Activated CD4-positive, alpha-beta T cell treated with anti-CD3 and anti-CD28 coated beads, Interleukin-2, amount 10 ng/mL, durations not matched to agents 24 days and 14 days (primary cell): ENCODE results near the gene SERTAD3. TPM values are rescaled to one million over a fixed set of nuclear protein-coding genes. Genes with fewer than 3 reads are reported as not detected.
"Not testable (repeated sequence)": the region's sequence is repeated elsewhere in the genome, so short reads cannot be mapped to it uniquely, and the experiment has no call there.

Experiments used
- DNase-seq: peaks from one replicate; pipeline ENCODE4 v3.0.0; 2022
- H3K27ac Mint-ChIP-seq: one replicate; pipeline ENCODE4 v1.8.0; 2022; ENCODE audit warnings: mild to moderate bottlenecking, mixed read lengths
- H3K27me3 Mint-ChIP-seq: one replicate; pipeline ENCODE4 v1.8.0; 2022; ENCODE audit warnings: mixed read lengths
- H3K36me3 Mint-ChIP-seq: one replicate; pipeline ENCODE4 v1.8.0; 2022; ENCODE audit warnings: low read depth, mild to moderate bottlenecking, mixed read lengths
- H3K4me1 Mint-ChIP-seq: one replicate; pipeline ENCODE4 v1.8.0; 2021; ENCODE audit warnings: mixed read lengths
- H3K4me3 Mint-ChIP-seq: one replicate; pipeline ENCODE4 v1.8.0; 2022; ENCODE audit warnings: mild to moderate bottlenecking, moderate library complexity, mixed read lengths
- H3K9me3 Mint-ChIP-seq: one replicate; pipeline ENCODE4 v1.8.0; 2021; ENCODE audit warnings: mixed read lengths
- intact Hi-C: fragments of 100-400 bp; cut with micrococcal nuclease; formaldehyde crosslinking; loops from one replicate; pipeline ENCODE4 v1.15.1; 2023
- total RNA-seq: library from RNA; stranded (reverse); gene quantifications from 2 replicates; pipeline ENCODE4 v1.2.3, GENCODE V29; 2022

The SERTAD3 gene
- total RNA-seq, result 10.8 and 12.5 TPM in 2 replicates

GRCh38 chr19:40444000-40444824 lies at the start of gene SERTAD3:
TSS of gene SERTAD3 (minus strand) at chr19:40444335. CDS start at chr19:40442080, 2,255 bp downstream.
- H3K9me3 Mint-ChIP-seq, result no peaks in the 10 kb centered on the region
- peaks cover 14% of the 10 kb centered on the region for H3K4me1 Mint-ChIP-seq
- H3K27me3 Mint-ChIP-seq, result no peaks in the 10 kb centered on the region
- peak within 1 kb of the TSS; percentile 98 for H3K4me3 Mint-ChIP-seq
- H3K36me3 Mint-ChIP-seq, result peaks cover 12% of the 10 kb centered on the region
- peak within 1 kb of the TSS; percentile 96 for H3K27ac Mint-ChIP-seq
- peak; percentile 99 for DNase-seq
- intact Hi-C loops, result loop anchor here (1.0 to 5.0 kb wide), 10 partner anchors 11 to 472 kb away; partner anchors contain the start of genes ACTMAP, AKT2, BLVRB and C19orf47

DNA sequence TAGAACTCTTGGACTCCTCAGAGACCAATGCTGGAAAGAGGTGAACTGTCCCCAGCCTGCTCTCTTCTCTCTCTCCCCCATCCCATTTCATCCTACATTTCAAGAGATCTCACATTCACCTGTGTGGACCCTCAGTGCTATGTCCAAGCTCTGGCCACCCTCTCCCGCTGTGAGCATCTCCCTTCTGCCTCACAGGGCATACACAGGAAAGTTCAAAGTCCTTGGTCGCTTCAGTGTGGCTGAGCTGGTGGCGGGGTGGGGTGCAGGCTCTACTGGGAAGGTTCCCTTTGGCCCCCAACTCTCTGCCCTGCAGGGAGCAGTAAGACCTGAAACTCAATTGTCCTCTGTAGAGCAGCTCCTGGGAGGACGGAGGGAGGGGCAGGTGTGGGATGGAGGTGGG lies 49.6 kb upstream of the SERTAD3 start:
- intact Hi-C loops, result no loop called here
- Mint-ChIP-seq H3K27ac (no peak overlapping the region), H3K4me3 (no peak overlapping the region), H3K9me3 (no peaks in the 10 kb centered on the region), H3K36me3 (no peaks in the 10 kb centered on the region), H3K27me3 (peaks cover 9% of the 10 kb centered on the region), H3K4me1 (no peaks in the 10 kb centered on the region)
- no peak for DNase-seq

DNA sequence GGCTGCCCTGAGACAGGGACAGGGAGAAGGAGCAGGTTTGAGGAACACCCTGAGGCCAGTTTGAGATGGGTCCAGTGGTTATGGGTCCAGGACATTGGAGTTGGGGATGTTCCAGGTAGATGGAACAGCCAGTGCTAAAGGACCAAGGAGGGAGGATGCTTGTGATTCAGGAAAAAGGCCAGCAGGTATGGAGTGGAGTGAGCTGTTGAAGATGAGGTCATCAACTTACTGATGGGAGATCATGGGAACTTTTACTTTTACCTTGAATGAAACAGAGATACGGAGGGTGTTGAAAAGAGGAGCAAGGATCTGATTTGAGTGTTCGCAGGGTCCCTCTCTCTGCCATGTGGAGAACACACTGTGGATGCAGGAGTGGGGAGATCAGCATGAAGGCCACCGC lies 48.1 kb upstream of the SERTAD3 start:
- DNase-seq, result no peak
- Mint-ChIP-seq H3K4me3 (no peak overlapping the region), H3K36me3 (no peaks in the 10 kb centered on the region), H3K27me3 (peaks cover 9% of the 10 kb centered on the region), H3K9me3 (no peaks in the 10 kb centered on the region), H3K4me1 (peaks cover 3% of the 10 kb centered on the region), H3K27ac (no peak overlapping the region)
- intact Hi-C loops, result no loop called here

DNA sequence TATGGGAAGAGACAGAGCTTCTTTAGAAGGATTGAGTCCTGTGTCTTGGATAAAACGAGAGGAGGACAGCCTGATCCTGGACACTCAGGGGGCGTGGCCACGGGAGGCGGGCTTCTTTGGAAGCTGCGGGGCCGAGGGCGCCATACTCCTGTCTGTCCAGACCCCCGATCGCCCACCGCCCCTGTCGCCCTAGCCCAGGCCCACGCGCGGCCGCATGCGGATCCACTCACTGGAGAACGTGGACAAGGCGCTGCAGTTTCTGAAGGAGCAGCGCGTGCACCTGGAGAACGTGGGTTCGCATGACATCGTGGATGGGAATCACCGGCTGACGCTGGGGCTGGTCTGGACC lies 45.7 kb upstream of the SERTAD3 start:
- intact Hi-C loops, result no loop called here
- peaks cover 9% of the 10 kb centered on the region for H3K27me3 Mint-ChIP-seq
- no peak overlapping the region for H3K4me3 Mint-ChIP-seq
- H3K4me1 Mint-ChIP-seq, result peaks cover 3% of the 10 kb centered on the region
- H3K9me3 Mint-ChIP-seq, result no peaks in the 10 kb centered on the region
- no peak overlapping the region for H3K27ac Mint-ChIP-seq
- no peak for DNase-seq
- H3K36me3 Mint-ChIP-seq, result no peaks in the 10 kb centered on the region

DNA sequence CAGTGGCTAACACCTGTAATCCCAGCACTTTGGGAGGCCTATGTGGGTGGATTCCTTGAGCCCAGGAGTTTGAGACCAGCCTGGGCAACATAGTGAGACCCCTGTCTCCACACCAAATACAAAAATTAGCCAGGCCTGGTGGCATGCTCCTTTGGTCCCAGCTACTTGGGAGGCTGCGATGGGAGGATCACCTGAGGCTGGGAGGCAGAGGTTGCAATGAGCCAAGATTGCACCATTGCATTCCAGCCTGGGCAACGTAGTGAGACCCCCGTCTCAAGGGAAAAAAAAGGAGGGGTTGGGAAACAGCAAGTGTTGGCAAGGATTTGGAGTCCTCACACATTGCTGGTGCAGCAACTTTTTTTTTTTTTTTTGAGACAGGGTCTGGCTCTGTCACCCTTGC lies 41.9 kb upstream of the SERTAD3 start:
- Mint-ChIP-seq H3K9me3 (no peaks in the 10 kb centered on the region), H3K4me1 (peaks cover 3% of the 10 kb centered on the region)

DNA sequence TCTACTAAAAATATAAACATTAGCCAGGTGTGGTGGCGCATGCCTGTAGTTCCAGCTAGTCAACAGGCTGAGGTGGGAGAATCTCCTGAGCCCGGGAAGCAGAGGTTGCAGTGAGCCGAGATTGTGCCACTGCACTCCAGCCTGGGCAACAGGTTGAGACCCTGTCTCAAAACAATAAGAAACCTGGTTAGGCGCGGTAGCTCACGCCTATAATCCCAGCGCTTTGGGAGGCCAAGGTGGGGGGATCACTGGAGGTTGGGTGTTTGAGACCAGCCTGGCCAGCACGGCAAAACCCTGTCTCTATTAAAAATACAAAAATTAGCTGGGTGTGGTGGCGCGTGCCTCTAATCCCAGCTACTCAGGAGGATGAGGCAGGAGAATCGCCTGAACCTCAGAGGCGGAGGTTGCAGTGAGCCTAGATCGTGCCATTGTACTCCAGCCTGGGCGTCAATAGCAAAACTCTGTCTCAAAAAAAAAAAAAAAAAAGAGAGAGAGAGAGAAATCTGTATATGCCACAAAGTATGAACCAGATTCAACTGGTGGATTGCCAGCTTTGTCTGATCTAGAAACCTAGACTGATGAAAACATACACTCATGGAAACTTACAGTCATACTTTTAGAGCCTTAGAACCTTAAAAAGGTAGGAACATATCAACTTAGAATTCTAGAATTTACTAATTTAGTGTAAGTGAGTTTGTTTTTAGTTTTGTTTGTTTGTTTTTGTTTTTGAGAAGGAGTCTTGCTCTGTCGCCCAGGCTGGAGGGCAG lies 31.9 kb upstream of the SERTAD3 start:
- DNase-seq, H3K27ac Mint-ChIP-seq, intact Hi-C loops, H3K4me3 Mint-ChIP-seq, H3K36me3 Mint-ChIP-seq, H3K4me1 Mint-ChIP-seq, H3K27me3 Mint-ChIP-seq, H3K9me3 Mint-ChIP-seq: not testable (repeated sequence)

More for the DNA sequence above, 41.9 kb upstream of the SERTAD3 start:
- intact Hi-C loops, result no loop called here
- Mint-ChIP-seq H3K36me3 (no peaks in the 10 kb centered on the region), H3K27me3 (peaks cover 2% of the 10 kb centered on the region), H3K27ac (no peak overlapping the region), H3K4me3 (no peak overlapping the region)
- no peak for DNase-seq

DNA sequence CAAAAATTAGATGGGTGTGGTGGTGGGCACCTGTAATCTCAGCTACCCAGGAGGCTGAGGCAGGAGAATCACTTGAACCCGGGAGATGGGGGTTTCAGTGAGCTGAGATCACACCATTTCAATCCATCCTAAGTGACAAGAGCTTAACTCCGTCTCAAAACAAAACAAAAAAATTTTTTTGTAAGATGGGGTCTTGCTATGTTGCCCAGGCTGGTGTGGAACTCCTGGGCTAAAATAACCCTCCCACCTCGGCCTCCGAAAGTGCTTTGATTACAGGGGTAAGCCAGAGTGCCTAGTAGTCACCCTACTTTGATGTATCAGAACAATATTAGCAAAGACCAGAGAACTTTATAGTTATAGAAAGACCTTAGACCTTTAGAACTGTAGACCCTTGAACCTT lies 30.6 kb upstream of the SERTAD3 start:
- H3K4me3 Mint-ChIP-seq, result no peak overlapping the region
- intact Hi-C loops, result no loop called here
- no peaks in the 10 kb centered on the region for H3K9me3 Mint-ChIP-seq
- no peaks in the 10 kb centered on the region for H3K27me3 Mint-ChIP-seq
- DNase-seq, result no peak
- H3K36me3 Mint-ChIP-seq, result no peaks in the 10 kb centered on the region
- H3K4me1 Mint-ChIP-seq, result no peaks in the 10 kb centered on the region
- no peak overlapping the region for H3K27ac Mint-ChIP-seq

- Mint-ChIP-seq H3K27me3 (peaks cover 16% of the 10 kb centered on the region), H3K9me3 (no peaks in the 10 kb centered on the region), H3K36me3 (no peaks in the 10 kb centered on the region), H3K27ac (no peak overlapping the region), H3K4me3 (no peak overlapping the region), H3K4me1 (no peaks in the 10 kb centered on the region)
- intact Hi-C loops, result no loop called here
- no peak for DNase-seq
Measured at GRCh38 chr19:40472516-40472915, 28.4 kb upstream of the SERTAD3 start.

GRCh38 chr19:40471111-40471510 lies 27.0 kb upstream of the SERTAD3 start:
- intact Hi-C loops, result no loop called here
- no peak for DNase-seq
- Mint-ChIP-seq H3K4me1 (peaks cover 6% of the 10 kb centered on the region), H3K27ac (no peak overlapping the region), H3K4me3 (no peak overlapping the region), H3K9me3 (no peaks in the 10 kb centered on the region), H3K27me3 (peaks cover 23% of the 10 kb centered on the region), H3K36me3 (peaks cover 2% of the 10 kb centered on the region)

DNA sequence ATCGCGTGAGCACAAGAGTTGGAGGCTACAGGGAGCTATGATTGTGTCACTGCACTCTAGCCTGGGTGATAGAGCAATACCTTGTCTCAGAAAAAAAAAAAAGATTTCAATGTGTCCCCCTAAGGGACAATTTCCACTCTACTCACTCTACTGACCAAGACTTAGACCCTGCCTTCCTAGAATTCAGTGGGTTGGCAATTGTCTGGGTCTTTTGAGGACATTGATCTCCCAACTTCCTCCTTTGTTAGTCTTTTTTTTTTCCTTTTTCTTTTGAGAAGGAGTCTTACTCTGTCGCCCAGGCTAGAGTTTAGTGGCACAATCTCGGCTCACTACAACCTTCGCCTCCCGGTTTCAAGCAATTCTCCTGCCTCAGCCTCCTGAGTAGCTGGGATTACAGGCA lies 24.9 kb upstream of the SERTAD3 start:
- H3K4me3 Mint-ChIP-seq, result no peak overlapping the region
- H3K27ac Mint-ChIP-seq, result no peak overlapping the region
- H3K36me3 Mint-ChIP-seq, result peaks cover 2% of the 10 kb centered on the region
- H3K27me3 Mint-ChIP-seq, result peaks cover 23% of the 10 kb centered on the region
- intact Hi-C loops, result loop anchor here (5.0 kb wide), 1 partner anchor 58 kb away; no protein-coding TSS in a partner anchor
- no peaks in the 10 kb centered on the region for H3K9me3 Mint-ChIP-seq
- H3K4me1 Mint-ChIP-seq, result peaks cover 20% of the 10 kb centered on the region
- no peak for DNase-seq

- Mint-ChIP-seq H3K36me3 (peaks cover 2% of the 10 kb centered on the region), H3K4me3 (peak within 1 kb of the TSS; percentile 96), H3K9me3 (no peaks in the 10 kb centered on the region), H3K27me3 (peaks cover 23% of the 10 kb centered on the region), H3K27ac (peak within 1 kb of the TSS; percentile 87), H3K4me1 (peaks cover 24% of the 10 kb centered on the region)
- intact Hi-C loops, result loop anchor here (5.0 kb wide), 1 partner anchor 60 kb away; no protein-coding TSS in a partner anchor
- DNase-seq, result no peak
Measured at GRCh38 chr19:40466985-40467734, 23.0 kb upstream of the SERTAD3 start, which contains the start of gene SPTBN4. TSS of gene SPTBN4 (plus strand) at chr19:40467001. CDS start at chr19:40472622, 5,621 bp downstream.

GRCh38 chr19:40466219-40466984 lies 22.3 kb upstream of the SERTAD3 start:
- H3K4me3 Mint-ChIP-seq, result peak overlapping the region; percentile 96
- intact Hi-C loops, result loop anchor here (5.0 kb wide), 1 partner anchor 61 kb away; no protein-coding TSS in a partner anchor
- H3K36me3 Mint-ChIP-seq, result peaks cover 2% of the 10 kb centered on the region
- H3K27ac Mint-ChIP-seq, result peak overlapping the region; percentile 87
- DNase-seq, result no peak
- H3K4me1 Mint-ChIP-seq, result peaks cover 24% of the 10 kb centered on the region
- no peaks in the 10 kb centered on the region for H3K9me3 Mint-ChIP-seq
- H3K27me3 Mint-ChIP-seq, result peaks cover 23% of the 10 kb centered on the region
